ENCODE results near the gene ZFHX3. TPM values are rescaled to one million over a fixed set of nuclear protein-coding genes. Genes with fewer than 3 reads are reported as not detected.

The ZFHX3 gene
- total and polyA plus RNA-seq, 10 of the 15 experiments (the other 5 are each of a cell fraction or from before 2014, with no cell fraction given), result 0.68 to 8.6 (median 2.0) TPM

- Histone ChIP-seq H4K20me1 (ENCODE audit: control insufficient read depth, insufficient read depth) (no peaks in the 10 kb centered on the region), H3K9ac (ENCODE audit: control insufficient read depth, insufficient read depth, low read length) (no peak overlapping the region), H3K27ac (ENCODE audit: control insufficient read depth, insufficient read depth) (no peak overlapping the region), H3K4me3 (no peak overlapping the region), H3K79me2 (ENCODE audit: control insufficient read depth, insufficient read depth, low read length) (no peaks in the 10 kb centered on the region), H3K9me3 (replicated peaks; ENCODE audit: control insufficient read depth, insufficient read depth, low read length) (no peaks in the 10 kb centered on the region), H3K27me3 (replicated peaks in 1 of 2; ENCODE audit: control insufficient read depth in 2 of 2, insufficient read depth in 2 of 2, low read length in 1 of 2) (no peaks in the 10 kb centered on the region), H2AFZ (ENCODE audit: control insufficient read depth, low read depth, low read length) (no peak overlapping the region), H3K4me2 (ENCODE audit: control insufficient read depth, insufficient read depth) (no peak overlapping the region), H3K36me3 (ENCODE audit: control insufficient read depth in 2 of 2, insufficient read depth in 2 of 2, low read length in 1 of 2) (no peaks in the 10 kb centered on the region), H3K4me1 (ENCODE audit: control insufficient read depth, insufficient read depth, low read length) (no peaks in the 10 kb centered on the region)
- SMC1A ChIA-PET (ENCODE audit: uncharacterized antibody, unreplicated experiment), result interaction anchor here (0.5 to 1.1 kb wide), 3 partner anchors 30 to 444 kb away, joined by 3 to 4 read pairs (median 3); no protein-coding TSS in a partner anchor
- CTCF ChIA-PET, result no interaction called here
- in situ Hi-C loops (cut with MboI), result no loop called here
- DNase-seq (ENCODE audit: low read depth, low spot score) (no peak), FAIRE-seq (no peak), ATAC-seq (no peak)
- intact Hi-C loops (cut with micrococcal nuclease; ENCODE audit: unreplicated experiment), result no loop called here
- WGBS (ENCODE audit: insufficient coverage, insufficient replicate concordance, low lambda C conversion rate, missing lambda C conversion rate), result 79% methylated on average over 7 of the region's 7 CpGs
- POLR2A ChIA-PET, result no interaction called here
- TF ChIP-seq NFYA (IDR thresholded peaks at IDR 0.05; ENCODE audit: borderline replicate concordance, low read depth, low read length) (no peak), CREM (IDR thresholded peaks at IDR 0.05; ENCODE audit: low read depth) (no peak), SMAD1 (IDR thresholded peaks at IDR 0.05; ENCODE audit: low read depth, partially characterized antibody) (no peak), E2F8 (IDR thresholded peaks at IDR 0.05; ENCODE audit: low read depth, partially characterized antibody) (no peak), PAX5 (IDR thresholded peaks at IDR 0.05; ENCODE audit: borderline replicate concordance, low read depth, low read length) (no peak), SIX5 (IDR thresholded peaks at IDR 0.05; ENCODE audit: low read depth, low read length, severe bottlenecking) (no peak), BRCA1 (IDR thresholded peaks at IDR 0.05; ENCODE audit: low read depth, low read length) (no peak), POLR2AphosphoS5 (IDR thresholded peaks at IDR 0.05; ENCODE audit: low read length) (no peak)
- RAD21 ChIA-PET (ENCODE audit: unreplicated experiment), result no interaction called here
- BruUV-seq (replicated peaks), result no TSS peak
Measured at GRCh38 chr16:72972878-72973571, 74.9 kb downstream of the ZFHX3 start.
